B cell (primary cell): Measurements from ENCODE around the gene BRMS1. TPM values are rescaled to one million over a fixed set of nuclear protein-coding genes. Genes with fewer than 3 reads are reported as not detected.

ENCODE experiments used
- ATAC-seq: fragments of 200-7000 bp; cut with Tn5 transposase; one replicate; pipeline ENCODE4 v1.10.0; 2021; ENCODE audit warnings: low read depth, mild to moderate bottlenecking, moderate number of reproducible peaks, moderate library complexity
- CTCF ChIA-PET: fragments of 350-600 bp; sonication (Branson Sonifier 250); formaldehyde crosslinking; loops from one replicate; lab custom pipeline; 2021; ENCODE audit warnings: antibody characterized with exemption, inconsistent platforms; lab: Charles Lee
- POLR2A ChIA-PET: fragments of 350-600 bp; sonication (Branson Sonifier 250); formaldehyde crosslinking; loops from one replicate; lab custom pipeline; 2021; ENCODE audit warnings: antibody characterized with exemption; lab: Charles Lee
- DNase-seq: peaks from one replicate; pipeline ENCODE4 v3.0.0; 2013
- H2AFZ ChIP-seq: 2 replicates; pipeline ENCODE4 v1.6.1; 2012; ENCODE audit warnings: mild to moderate bottlenecking, low read depth, low read length; ENCODE audit not compliant: insufficient read depth, poor library complexity, severe bottlenecking
- H3K27ac ChIP-seq, 2 donors: 1 replicate in 1 of 2; 2 replicates in 1 of 2; pipeline ENCODE4 v1.5.1; 2012 to 2013; ENCODE audit warnings: low read length in 2 of 2, mild to moderate bottlenecking in 2 of 2, moderate library complexity in 1 of 2
- H3K27me3 ChIP-seq, 4 experiments: fragments of 200-600 bp in 1 of 4; sonication (generic) in 1 of 4; replicated peaks in 1 of 4; 1 replicate in 2 of 4; 2 replicates in 2 of 4; pipeline versions ENCODE4 v1.6.1 to v1.7.0; 2013 to 2016; ENCODE audit warnings: low read length in 3 of 4, mild to moderate bottlenecking in 2 of 4, mixed read lengths in 1 of 4, moderate library complexity in 1 of 4; ENCODE audit not compliant: insufficient read depth in 4 of 4, control insufficient read depth in 3 of 4; ENCODE audit errors: control extremely low read depth in 1 of 4
- H3K36me3 ChIP-seq, 2 experiments: replicated peaks in 1 of 2; 1 replicate in 1 of 2; 2 replicates in 1 of 2; pipeline versions ENCODE4 v1.6.1 to v1.7.1; 2013; ENCODE audit warnings: low read length in 1 of 2; ENCODE audit not compliant: insufficient read depth in 2 of 2, control insufficient read depth in 1 of 2; ENCODE audit errors: control extremely low read depth in 1 of 2, extremely low read depth in 1 of 2
- H3K4me1 ChIP-seq, 2 donors: fragments of 200-600 bp in 1 of 2; sonication (generic) in 1 of 2; 1 replicate in 1 of 2; 2 replicates in 1 of 2; pipeline versions ENCODE4 v1.5.1 to v1.6.1; 2013 to 2017; ENCODE audit warnings: low read length in 2 of 2; ENCODE audit not compliant: control insufficient read depth in 2 of 2, insufficient read depth in 2 of 2
- H3K4me2 ChIP-seq: replicated peaks from 2 replicates; pipeline ENCODE3; 2012; ENCODE audit warnings: mild to moderate bottlenecking, low read depth, low read length; ENCODE audit not compliant: poor library complexity, severe bottlenecking
- H3K4me3 ChIP-seq, 5 experiments: fragments of 200-600 bp in 1 of 5; sonication (generic) in 1 of 5; 1 replicate in 3 of 5; 2 replicates in 2 of 5; pipeline versions ENCODE4 v1.5.1 to v1.7.0; 2011 to 2016; ENCODE audit warnings: low read length in 4 of 5, mild to moderate bottlenecking in 4 of 5, low read depth in 2 of 5, control low read depth in 1 of 5, moderate library complexity in 1 of 5; ENCODE audit not compliant: insufficient read depth in 1 of 5; ENCODE audit errors: control extremely low read depth in 1 of 5, extremely low read depth in 1 of 5
- H3K79me2 ChIP-seq: fragments of 200-600 bp; sonication (generic); one replicate; pipeline ENCODE4 v1.6.0; 2016; ENCODE audit warnings: low read length; ENCODE audit not compliant: control insufficient read depth, insufficient read depth
- H3K9ac ChIP-seq: fragments of 200-600 bp; sonication (generic); 2 replicates; pipeline ENCODE4 v1.6.1; 2017; ENCODE audit warnings: mild to moderate bottlenecking, low read length, moderate library complexity
- H3K9me3 ChIP-seq, 3 donors: one replicate each; pipeline versions ENCODE4 v1.6.1 to v1.7.1; 2013; ENCODE audit warnings: low read length in 2 of 3; ENCODE audit not compliant: control insufficient read depth in 2 of 3, insufficient read depth in 1 of 3; ENCODE audit errors: control extremely low read depth in 1 of 3
- H4K20me1 ChIP-seq: 2 replicates; pipeline ENCODE4 v1.6.0; 2012; ENCODE audit warnings: mild to moderate bottlenecking, low read length; ENCODE audit not compliant: insufficient read depth, control insufficient read depth, poor library complexity, severe bottlenecking
- H3K27ac Mint-ChIP-seq: one replicate; pipeline ENCODE4 v1.8.0; 2021; ENCODE audit warnings: mixed read lengths
- H3K27me3 Mint-ChIP-seq: one replicate; pipeline ENCODE4 v1.8.0; 2021; ENCODE audit warnings: mixed read lengths
- H3K4me1 Mint-ChIP-seq: one replicate; pipeline ENCODE4 v1.8.0; 2021; ENCODE audit warnings: mixed read lengths
- H3K4me3 Mint-ChIP-seq: one replicate; pipeline ENCODE4 v1.8.0; 2021; ENCODE audit warnings: mixed read lengths
- H3K9me3 Mint-ChIP-seq: one replicate; pipeline ENCODE4 v1.8.0; 2022; ENCODE audit warnings: mixed read lengths; ENCODE audit not compliant: insufficient read depth
- EZH2 ChIP-seq: IDR thresholded peaks from 2 replicates; pipeline ENCODE4 v1.6.1; 2012; ENCODE audit warnings: borderline replicate concordance, low read depth, mild to moderate bottlenecking, moderate library complexity, low read length; ENCODE audit not compliant: insufficient read depth, poor library complexity, severe bottlenecking
- WGBS: methylation state at CpG from one replicate; pipeline ENCODE4 v1.1.5; 2013; ENCODE audit warnings: missing lambda C conversion rate; ENCODE audit not compliant: insufficient coverage; 5-methylcytosine and 5-hydroxymethylcytosine counted together
- intact Hi-C: fragments of 100-400 bp; cut with micrococcal nuclease; formaldehyde crosslinking; loops from one replicate; pipeline ENCODE4 v1.10.0; 2022
- polyA plus RNA-seq: library from polyadenylated mRNA; depleted of rRNA; stranded (reverse); fragments of >200 nt; gene quantifications from 2 replicates; pipeline ENCODE4 v1.2.3, GENCODE V29; 2012
- total RNA-seq, 2 donors: library from RNA; stranded (reverse); fragments of 120-200 nt in 1 of 2; gene quantifications; 1 replicate in 1 of 2; 2 replicates in 1 of 2; pipeline versions ENCODE4 v1.2.3 to v1.2.4, GENCODE V29; 2013 to 2022
- TF ChIP-seq, protein P1 (sequence below): fragments of 200-600 bp; IDR thresholded peaks from one replicate; pipeline ENCODE4 v1.8.0; 2022; ENCODE audit warnings: antibody characterized with exemption, mild to moderate bottlenecking

Gene BRMS1
- total and polyA plus RNA-seq, 2 donors (not counting 1 experiment from before 2014, with no cell fraction given), result 51.2 to 58.3 TPM

DNA sequence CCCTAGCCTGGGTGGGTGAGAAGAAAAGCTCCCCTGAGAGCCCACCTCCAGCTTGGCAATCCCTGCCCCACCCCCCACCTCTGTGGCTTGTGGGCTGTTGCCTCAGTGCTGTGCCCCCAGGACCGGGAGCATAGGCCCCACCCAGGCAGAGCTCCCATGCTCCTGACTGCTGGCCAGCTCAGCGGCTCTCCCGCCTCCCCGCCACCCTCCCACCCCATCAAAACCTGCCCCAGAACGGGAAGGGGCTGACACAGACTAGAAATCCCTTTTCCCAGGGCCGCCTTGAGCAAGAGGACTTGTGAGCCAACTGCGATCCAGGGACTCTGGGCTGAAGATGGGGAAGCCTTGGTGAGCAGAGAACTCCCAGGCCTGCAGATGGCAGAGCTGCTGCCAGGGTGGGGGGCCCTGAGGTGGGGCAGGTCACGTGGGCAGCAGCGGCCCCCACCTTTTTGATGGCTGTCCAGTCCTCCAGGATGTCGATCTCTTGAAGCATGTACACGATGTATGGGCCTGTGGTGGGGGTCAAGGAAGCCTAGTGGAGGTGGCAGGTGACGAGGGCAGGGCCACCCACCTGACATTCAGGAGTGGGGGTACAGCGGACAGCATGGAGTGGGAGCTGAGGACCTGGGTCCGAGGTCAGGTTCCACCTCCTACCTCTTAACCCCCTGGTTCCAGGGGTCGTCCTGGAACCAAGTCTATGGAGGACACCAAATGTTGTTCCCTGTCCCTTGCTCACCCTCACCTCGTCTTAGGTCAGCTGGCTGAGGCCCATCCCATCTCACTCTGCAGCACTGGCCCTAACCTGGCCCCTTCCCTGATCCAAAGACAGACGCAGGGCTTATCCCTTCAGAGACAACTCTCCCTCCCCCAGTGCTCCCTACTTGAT lies 6.4 kb downstream of the BRMS1 start:
- Histone ChIP-seq H3K4me1 (peaks cover 15 to 29% of the 10 kb centered on the region in 2 donors), H3K79me2 (peaks cover 15% of the 10 kb centered on the region), H3K9me3 (no peaks in the 10 kb centered on the region), H3K27me3 (peaks cover 0 to 9% (median 3%) of the 10 kb centered on the region in 4 experiments), H3K4me2 (no peak overlapping the region), H3K36me3 (peaks cover 0 to 49% of the 10 kb centered on the region in 2 experiments), H3K27ac (no peak overlapping the region), H2AFZ (no peak overlapping the region), H3K4me3 (no peak overlapping the region), H4K20me1 (peaks cover 41% of the 10 kb centered on the region), H3K9ac (no peak overlapping the region)
- Mint-ChIP-seq H3K4me3 (no peak overlapping the region), H3K9me3 (no peaks in the 10 kb centered on the region), H3K27ac (no peak overlapping the region), H3K4me1 (peaks cover 28% of the 10 kb centered on the region), H3K27me3 (no peaks in the 10 kb centered on the region)
- CTCF ChIA-PET, result interaction anchor here (1.3 to 1.5 kb wide), 2 partner anchors 28 to 50 kb away, joined by 4 to 13 read pairs; no protein-coding TSS in a partner anchor
- ATAC-seq (no peak), DNase-seq (no peak)
- TF ChIP-seq EZH2, result no peak
- TF ChIP-seq, protein P1, sequence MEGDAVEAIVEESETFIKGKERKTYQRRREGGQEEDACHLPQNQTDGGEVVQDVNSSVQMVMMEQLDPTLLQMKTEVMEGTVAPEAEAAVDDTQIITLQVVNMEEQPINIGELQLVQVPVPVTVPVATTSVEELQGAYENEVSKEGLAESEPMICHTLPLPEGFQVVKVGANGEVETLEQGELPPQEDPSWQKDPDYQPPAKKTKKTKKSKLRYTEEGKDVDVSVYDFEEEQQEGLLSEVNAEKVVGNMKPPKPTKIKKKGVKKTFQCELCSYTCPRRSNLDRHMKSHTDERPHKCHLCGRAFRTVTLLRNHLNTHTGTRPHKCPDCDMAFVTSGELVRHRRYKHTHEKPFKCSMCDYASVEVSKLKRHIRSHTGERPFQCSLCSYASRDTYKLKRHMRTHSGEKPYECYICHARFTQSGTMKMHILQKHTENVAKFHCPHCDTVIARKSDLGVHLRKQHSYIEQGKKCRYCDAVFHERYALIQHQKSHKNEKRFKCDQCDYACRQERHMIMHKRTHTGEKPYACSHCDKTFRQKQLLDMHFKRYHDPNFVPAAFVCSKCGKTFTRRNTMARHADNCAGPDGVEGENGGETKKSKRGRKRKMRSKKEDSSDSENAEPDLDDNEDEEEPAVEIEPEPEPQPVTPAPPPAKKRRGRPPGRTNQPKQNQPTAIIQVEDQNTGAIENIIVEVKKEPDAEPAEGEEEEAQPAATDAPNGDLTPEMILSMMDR, result no peak
- intact Hi-C loops, result no loop called here
- POLR2A ChIA-PET, result interaction anchor here (0.7 kb wide), 1 partner anchor 10 kb away, joined by 3 read pairs; no protein-coding TSS in a partner anchor
- 94% methylated on average over 14 of the region's 17 CpGs for WGBS
